Parathyroid adenoma (tissue), 2 donors: ENCODE measurements around the gene ITFG1.

ENCODE experiments used
- H2AFZ ChIP-seq: fragments of 300-600 bp; sonication (generic); one replicate; pipeline ENCODE4 v1.7.0; 2017; ENCODE audit warnings: antibody characterized with exemption, mild to moderate bottlenecking
- H3K27ac ChIP-seq: fragments of 300-600 bp; sonication (generic); one replicate; pipeline ENCODE4 v1.7.0; 2017
- H3K27me3 ChIP-seq: fragments of 300-600 bp; sonication (generic); one replicate; pipeline ENCODE4 v1.7.0; 2017; ENCODE audit warnings: low read length; ENCODE audit not compliant: control insufficient read depth, insufficient read depth
- H3K36me3 ChIP-seq: fragments of 300-600 bp; sonication (generic); one replicate; pipeline ENCODE4 v1.7.0; 2017; ENCODE audit warnings: low read length; ENCODE audit not compliant: control insufficient read depth, insufficient read depth
- H3K4me1 ChIP-seq: fragments of 300-600 bp; sonication (generic); one replicate; pipeline ENCODE4 v1.7.0; 2017; ENCODE audit warnings: control low read depth
- H3K4me2 ChIP-seq: fragments of 300-600 bp; sonication (generic); one replicate; pipeline ENCODE4 v1.7.0; 2017; ENCODE audit warnings: low read length
- H3K4me3 ChIP-seq: fragments of 300-600 bp; sonication (generic); one replicate; pipeline ENCODE4 v1.7.0; 2017; ENCODE audit warnings: low read depth, low read length
- H3K79me2 ChIP-seq: fragments of 300-600 bp; sonication (generic); one replicate; pipeline ENCODE4 v1.7.0; 2017; ENCODE audit warnings: control low read depth
- H3K9ac ChIP-seq: fragments of 300-600 bp; sonication (generic); one replicate; pipeline ENCODE4 v1.7.0; 2017; ENCODE audit warnings: mild to moderate bottlenecking
- H3K9me3 ChIP-seq: fragments of 300-600 bp; sonication (generic); one replicate; pipeline ENCODE4 v1.7.0; 2017; ENCODE audit warnings: low read length; ENCODE audit not compliant: control insufficient read depth
- CTCF ChIP-seq: fragments of 300-600 bp; sonication (generic); IDR thresholded peaks from one replicate; pipeline ENCODE4 v1.7.0; 2017; ENCODE audit warnings: antibody characterized with exemption, mild to moderate bottlenecking
- donor health status: primary hyperparathyroidism.

Gene ITFG1

GRCh38 chr16:47311738-47312505 lies 148.9 kb downstream of the ITFG1 start:
- Histone ChIP-seq H3K9me3 (no peaks in the 10 kb centered on the region), H3K27ac (no peak overlapping the region), H3K27me3 (no peaks in the 10 kb centered on the region), H3K4me3 (no peak overlapping the region), H3K79me2 (no peaks in the 10 kb centered on the region), H3K4me2 (no peak overlapping the region), H3K4me1 (peaks cover 8% of the 10 kb centered on the region), H2AFZ (no peak overlapping the region), H3K9ac (no peak overlapping the region), H3K36me3 (no peaks in the 10 kb centered on the region)
- TF ChIP-seq CTCF = no peak

- Histone ChIP-seq H3K4me3 (no peak overlapping the region), H3K9me3 (no peaks in the 10 kb centered on the region), H3K9ac (no peak overlapping the region), H2AFZ (no peak overlapping the region), H3K79me2 (no peaks in the 10 kb centered on the region), H3K27ac (no peak overlapping the region), H3K4me2 (no peak overlapping the region), H3K36me3 (no peaks in the 10 kb centered on the region), H3K4me1 (peaks cover 8% of the 10 kb centered on the region), H3K27me3 (no peaks in the 10 kb centered on the region)
- TF ChIP-seq CTCF = no peak
Observed at GRCh38 chr16:47310792-47311211, 150.1 kb downstream of the ITFG1 start.

- Histone ChIP-seq H3K36me3 (no peaks in the 10 kb centered on the region), H3K27ac (no peak overlapping the region)
Observed at GRCh38 chr16:47309581-47310312, 151.1 kb downstream of the ITFG1 start.

GRCh38 chr16:47308601-47309000 lies 152.3 kb downstream of the ITFG1 start:
- no peak overlapping the region for H3K9ac ChIP-seq
- H3K4me1 ChIP-seq = peaks cover 8% of the 10 kb centered on the region
- H3K4me2 ChIP-seq = no peak overlapping the region
- no peaks in the 10 kb centered on the region for H3K27me3 ChIP-seq
- no peaks in the 10 kb centered on the region for H3K36me3 ChIP-seq
- H3K4me3 ChIP-seq = no peak overlapping the region
- no peaks in the 10 kb centered on the region for H3K79me2 ChIP-seq
- H2AFZ ChIP-seq = no peak overlapping the region
- H3K27ac ChIP-seq = no peak overlapping the region
- no peak for TF ChIP-seq CTCF
- no peaks in the 10 kb centered on the region for H3K9me3 ChIP-seq

More at GRCh38 chr16:47309581-47310312, 151.1 kb downstream of the ITFG1 start:
- no peaks in the 10 kb centered on the region for H3K79me2 ChIP-seq
- no peaks in the 10 kb centered on the region for H3K9me3 ChIP-seq
- H3K27me3 ChIP-seq = no peaks in the 10 kb centered on the region
- H3K4me3 ChIP-seq = no peak overlapping the region
- no peak overlapping the region for H2AFZ ChIP-seq
- H3K4me2 ChIP-seq = peak overlapping the region; percentile 21
- TF ChIP-seq CTCF = no peak
- H3K4me1 ChIP-seq = peaks cover 8% of the 10 kb centered on the region
- H3K9ac ChIP-seq = no peak overlapping the region
